HG02870 (cell line): ENCODE data around the gene TAF4B.
A peak's percentile ranks its signal among the peaks of the same experiment; 100 is the strongest.

Source experiments
- ATAC-seq: cut with Tn5 transposase; IDR thresholded peaks from one replicate; pipeline ENCODE4 v1.9.1; 2021; ENCODE audit warnings: mild to moderate bottlenecking, moderate library complexity; ENCODE audit not compliant: unreplicated experiment

TAF4B gene

DNA sequence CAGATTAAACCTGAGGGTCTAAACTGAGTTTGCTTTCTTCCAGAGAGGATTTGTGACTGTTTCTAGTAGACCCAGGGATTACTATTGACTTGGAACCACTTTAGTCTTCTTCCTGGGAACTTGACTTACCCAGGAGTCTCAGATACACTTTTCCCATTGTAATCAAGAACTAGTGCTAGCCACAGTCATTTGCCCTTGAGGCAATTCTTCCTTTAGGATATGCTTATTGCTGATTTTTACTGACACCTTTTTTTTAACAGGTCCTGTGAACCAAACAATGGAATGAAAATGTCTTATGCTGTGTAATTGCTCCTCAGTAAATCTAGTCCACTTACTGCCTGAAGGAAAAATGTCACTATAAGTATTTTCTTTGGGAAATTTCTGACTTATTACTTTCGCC, 78.3 kb downstream of the TAF4B start:
- ATAC-seq = no peak

DNA sequence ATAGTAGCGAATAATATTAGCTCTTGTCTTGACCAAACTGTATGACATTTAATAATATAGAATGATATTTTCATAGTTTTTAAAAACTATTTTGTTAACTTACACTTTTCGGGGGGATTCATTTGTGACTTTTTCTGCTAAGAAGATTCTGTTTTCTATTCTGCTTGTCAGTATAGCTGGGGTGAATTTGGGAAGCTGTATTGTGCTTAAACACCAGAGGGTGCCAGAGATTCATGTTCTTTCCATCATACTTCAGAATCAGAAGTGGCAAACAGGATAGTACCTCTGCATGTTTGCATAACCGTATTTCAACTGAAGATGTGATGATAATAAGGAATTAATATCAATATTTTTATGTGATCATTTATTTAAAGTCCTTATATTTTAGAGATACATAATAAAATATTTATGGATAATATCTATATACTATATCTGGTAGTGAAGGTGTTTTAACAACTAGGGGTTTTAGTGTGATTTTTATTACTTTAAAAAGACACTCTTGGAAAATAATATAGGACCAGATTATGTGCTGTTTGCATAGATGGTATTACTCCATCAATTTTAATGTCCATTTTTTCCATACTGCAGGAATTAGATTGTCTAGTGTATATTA, 81.0 kb downstream of the TAF4B start:
- ATAC-seq = peak; percentile 73

DNA sequence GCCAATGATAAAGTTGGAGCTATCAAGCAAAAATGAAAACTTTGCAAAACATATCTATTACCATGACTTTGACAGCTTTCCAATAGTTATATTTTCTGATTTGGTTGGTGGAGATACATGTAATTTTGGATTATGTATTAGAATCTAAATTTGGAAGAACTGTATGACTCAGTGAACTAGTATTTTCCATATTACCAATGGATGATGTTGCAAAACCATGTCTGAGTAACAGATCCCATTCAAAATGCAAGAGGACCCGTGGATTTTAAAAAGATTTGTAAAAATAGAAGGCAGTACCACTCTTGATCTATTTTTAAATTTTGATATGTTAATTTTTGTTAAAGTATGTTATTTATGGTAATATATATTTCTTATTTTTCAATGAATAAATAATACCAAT, 83.0 kb downstream of the TAF4B start:
- ATAC-seq = no peak

DNA sequence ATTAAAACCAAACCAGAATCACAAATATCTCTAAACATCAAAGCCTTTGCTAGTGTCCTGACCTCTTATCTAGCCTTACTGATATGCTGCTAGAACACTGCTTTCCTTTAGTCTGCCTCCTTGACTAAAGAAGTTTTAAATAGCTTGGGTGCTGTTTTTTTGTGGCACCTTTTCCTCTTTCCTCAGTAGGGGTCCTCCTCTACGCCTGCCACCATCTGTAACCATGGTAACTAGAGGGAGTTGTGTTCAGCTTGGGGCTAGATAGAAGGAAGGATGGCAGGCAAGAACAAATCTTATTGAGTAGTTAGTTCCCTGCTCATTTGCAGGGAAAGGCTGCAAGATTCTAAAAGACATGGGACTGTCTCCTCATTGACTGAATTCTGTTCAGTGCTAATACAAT, 86.0 kb downstream of the TAF4B start:
- no peak for ATAC-seq

DNA sequence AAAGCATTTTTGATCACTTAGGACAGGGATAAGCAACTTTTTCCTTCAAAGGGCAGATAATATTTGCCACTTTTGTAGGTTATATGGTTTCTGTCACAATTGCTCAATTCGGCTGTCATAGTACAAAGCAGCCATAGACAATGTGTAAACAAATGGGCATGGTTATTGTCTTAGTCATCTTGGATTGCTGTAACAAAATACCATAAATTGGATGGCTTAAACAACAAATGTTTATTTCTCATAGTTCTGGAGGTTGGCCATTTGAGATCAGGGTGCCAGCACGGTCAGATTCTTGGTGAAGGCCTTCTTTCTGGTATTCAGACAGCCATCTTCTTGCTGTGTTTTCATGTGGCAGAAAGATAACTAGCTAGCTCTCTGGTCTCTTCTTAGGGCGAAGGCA, 91.2 kb downstream of the TAF4B start:
- no peak for ATAC-seq

DNA sequence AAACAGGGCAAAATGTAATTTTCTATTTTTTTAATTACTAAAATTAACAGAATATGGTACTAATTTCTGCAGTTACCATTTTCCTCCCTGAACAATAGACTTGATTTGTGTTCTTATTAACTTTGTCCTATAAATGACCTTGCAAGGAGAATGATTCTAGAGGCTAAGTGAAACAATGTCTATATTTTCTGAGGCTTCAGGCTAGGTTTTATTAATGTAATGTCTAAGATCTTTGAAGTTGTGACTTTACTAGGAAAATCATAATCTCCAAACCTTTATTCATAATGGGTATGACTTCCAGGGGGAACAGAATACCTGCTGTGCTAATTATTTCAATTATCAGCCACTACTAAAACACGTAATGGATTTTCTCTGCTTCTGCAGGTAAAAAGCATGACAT, 94.4 kb downstream of the TAF4B start:
- ATAC-seq = no peak

DNA sequence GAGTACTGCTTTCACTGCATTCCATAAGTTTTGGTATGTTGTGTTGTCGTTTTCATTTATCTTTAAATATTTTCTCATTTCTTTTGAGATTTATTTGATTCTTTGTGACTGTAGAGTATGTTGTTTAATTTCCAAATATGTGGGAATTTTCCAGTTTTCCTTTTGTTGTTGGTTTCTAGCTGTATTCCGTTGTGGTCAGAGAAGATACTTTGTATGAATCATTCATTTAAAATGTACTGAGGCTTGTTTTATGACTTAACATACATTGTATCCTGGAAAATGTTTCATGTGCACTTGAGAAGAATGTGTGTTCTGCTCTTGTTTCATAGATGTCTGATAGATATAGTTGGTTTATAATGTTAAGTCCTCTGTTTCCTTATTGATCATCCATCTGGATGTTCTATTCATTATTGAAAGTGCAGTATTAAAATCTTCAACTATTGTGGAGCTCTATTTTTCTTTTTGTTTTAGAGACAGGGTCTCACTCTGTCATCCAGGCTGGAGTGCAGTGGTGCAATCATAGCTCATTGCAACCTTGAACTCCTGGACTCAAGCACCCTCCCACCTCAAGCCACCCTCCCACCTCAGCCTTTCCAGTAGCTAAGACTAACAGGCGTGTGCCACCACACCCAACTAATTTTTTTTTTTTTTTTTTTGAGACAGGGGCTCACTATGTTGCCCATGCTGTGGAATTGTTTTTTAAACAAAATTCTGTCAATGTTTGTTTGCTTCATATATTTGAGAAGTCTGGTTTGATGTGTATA, 96.8 kb downstream of the TAF4B start:
- ATAC-seq = no peak

DNA sequence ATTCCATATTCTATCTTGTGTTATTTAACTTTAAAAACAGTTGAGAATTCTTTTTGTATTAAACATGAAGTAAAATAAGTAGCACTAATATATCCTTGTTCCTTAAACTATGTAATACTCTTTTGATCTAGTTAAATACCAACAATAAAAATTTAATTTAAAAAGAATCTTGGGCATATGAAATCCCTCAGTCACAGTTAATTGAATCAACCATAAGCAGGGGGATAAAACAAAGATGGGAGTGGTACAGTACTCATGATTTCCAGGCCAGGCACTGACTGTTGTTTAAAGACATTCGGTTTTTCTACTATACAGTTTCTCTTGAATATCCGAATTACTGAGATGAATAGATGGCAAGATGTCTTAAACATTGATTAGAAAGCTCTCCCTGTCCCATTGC, 99.5 kb downstream of the TAF4B start:
- no peak for ATAC-seq

DNA sequence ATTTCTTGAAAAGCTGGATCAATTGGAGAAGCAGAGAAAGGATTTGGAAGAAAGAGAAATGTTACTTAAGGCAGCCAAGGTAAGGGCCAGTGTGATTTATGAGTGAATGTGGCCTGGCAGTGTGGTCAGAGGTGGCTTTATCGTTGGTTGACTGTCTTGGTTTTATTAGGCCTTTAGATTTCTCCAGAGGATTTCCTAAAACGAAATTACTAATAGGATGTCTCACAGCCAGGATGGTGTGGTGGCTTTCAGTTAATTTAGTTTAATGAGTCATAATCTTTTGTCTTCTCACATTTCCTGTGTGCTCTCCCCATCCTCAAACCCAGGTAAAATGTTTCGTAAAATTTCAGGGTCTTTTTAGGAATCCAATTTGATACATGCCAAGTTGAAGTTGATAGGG, 100.8 kb downstream of the TAF4B start:
- ATAC-seq = no peak

DNA sequence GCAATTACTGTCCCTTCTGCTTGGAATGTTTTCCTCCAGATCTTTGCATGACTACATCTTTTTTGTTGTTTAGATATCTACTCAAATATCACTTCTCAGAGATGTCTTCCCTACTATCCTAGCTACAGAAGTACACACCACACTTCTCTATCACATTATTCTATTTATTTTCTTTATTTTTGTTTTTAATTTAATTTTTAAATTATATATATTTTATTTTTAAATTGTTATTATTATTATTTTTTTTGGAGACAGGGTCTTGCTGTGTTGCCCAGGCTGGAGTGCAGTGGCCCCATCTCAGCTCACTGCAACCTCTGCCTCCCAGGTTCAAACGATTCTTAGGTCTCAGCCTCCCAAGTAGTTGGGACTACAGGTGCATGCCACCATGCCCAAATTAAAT, 106.7 kb downstream of the TAF4B start:
- no peak for ATAC-seq

DNA sequence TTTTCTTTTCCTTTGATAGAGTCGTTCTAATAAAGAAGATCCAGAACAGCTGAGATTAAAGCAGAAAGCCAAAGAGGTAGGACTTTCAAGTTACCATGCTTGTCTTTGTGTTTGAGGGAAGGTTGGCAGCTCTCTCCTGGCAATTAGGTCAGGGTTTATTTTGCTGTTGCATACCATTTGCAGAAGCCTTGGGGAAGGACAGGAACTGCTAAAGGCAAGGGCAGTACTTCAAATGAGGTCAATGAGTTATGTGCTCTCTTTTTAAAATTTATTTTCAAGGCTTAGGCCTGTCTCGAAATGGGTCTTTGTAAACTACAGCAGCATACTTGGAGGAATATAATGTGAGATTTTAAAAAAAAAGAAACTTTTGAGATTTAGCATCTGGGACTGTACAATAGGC, 108.9 kb downstream of the TAF4B start:
- no peak for ATAC-seq

DNA sequence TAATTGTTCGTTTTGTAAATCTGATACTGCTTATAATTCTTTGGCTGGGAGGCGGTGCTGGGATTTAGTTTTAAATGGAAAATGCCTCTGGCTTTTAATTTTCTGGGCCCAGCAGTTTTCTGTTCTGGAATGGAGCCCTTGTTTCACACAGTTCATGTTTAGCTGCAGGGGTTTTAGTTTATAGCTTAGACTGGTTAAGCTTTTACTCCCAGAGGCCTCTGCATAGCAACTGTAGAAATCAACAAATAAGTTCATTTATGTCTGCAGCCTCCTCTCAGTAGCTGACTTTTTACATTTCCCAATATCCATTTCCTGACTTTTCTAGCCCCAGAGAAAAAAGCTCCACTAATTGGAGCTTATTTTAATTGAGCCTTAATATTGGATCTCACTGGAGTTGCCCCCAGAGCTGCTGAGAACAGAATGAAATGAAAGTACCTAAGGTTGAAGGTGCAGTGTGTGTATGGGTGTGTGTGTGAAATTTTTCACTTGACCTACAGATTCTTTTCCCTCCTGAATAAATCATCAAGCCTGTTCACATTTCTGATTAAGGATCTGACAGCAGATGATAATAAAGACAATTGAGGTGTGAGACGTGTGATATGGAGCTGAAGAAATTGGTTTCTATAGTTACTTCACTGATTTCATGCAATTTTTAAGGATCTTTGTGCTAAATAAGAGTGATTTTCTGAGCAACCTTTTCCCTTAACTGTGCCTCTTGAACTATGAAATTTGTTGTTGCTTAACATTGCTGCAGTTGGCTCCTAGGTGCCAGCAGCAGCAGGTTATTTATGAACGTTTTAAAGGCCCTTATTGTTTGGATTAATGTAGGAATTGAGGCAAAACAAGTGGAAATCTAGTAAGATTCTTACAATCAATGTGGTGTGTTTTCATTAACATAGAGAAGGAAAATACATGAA, 109.6 kb downstream of the TAF4B start:
- no peak for ATAC-seq

DNA sequence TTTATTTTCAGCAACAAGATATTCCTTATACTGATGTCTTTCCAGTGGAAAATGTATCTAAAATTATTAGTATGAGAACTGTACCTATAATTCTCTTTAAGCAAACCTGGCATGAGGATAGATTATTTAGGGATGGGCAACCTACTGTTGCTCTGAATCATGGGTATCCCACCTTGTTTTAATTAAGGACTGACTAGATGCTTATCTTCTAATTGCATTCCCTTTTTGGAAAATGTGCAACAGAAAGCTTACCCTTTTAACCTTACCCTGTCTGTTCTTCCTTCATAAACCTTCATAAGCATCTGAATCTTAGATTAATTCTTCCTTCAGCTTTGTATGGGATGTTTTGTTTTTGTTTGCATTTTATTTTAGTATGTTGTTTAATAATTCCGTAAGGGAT, 110.3 kb downstream of the TAF4B start:
- ATAC-seq = no peak

DNA sequence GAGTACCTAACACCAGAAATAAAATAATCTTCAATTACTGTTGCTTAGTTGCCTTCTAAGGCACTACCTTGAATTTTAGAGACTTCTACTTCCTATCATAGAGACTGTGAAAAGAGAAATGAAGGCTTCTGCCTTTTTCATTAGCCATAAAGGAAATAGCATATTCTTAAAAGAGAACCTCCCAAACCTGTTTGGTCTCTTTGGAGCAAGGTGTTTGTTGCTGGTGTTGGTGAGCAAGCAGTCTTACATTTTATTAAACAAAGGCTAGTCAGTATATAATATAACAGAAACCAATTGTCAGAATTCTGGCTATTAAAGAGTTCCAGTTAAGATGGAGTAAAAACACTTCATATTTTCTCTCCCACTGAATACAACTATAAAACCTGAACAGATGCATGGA, 116.4 kb downstream of the TAF4B start:
- ATAC-seq = no peak

DNA sequence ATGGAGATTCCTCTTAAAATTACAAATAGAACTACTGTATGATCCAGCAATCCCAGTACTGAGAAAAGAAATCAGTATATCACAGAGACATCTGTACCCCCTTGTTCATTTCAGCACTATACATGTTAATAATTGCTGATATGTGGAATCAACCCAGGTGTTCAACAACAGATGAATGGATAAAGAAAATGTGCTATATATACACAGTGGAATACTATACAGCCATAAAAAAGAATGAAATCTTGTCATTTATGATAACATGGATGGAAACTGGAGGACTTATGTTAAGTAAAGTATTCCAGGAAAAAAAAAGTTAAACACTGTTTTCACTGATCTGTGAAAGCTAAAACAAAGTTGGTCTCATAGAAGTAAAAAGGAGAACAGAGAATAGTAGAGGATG, 124.7 kb downstream of the TAF4B start:
- no peak for ATAC-seq

DNA sequence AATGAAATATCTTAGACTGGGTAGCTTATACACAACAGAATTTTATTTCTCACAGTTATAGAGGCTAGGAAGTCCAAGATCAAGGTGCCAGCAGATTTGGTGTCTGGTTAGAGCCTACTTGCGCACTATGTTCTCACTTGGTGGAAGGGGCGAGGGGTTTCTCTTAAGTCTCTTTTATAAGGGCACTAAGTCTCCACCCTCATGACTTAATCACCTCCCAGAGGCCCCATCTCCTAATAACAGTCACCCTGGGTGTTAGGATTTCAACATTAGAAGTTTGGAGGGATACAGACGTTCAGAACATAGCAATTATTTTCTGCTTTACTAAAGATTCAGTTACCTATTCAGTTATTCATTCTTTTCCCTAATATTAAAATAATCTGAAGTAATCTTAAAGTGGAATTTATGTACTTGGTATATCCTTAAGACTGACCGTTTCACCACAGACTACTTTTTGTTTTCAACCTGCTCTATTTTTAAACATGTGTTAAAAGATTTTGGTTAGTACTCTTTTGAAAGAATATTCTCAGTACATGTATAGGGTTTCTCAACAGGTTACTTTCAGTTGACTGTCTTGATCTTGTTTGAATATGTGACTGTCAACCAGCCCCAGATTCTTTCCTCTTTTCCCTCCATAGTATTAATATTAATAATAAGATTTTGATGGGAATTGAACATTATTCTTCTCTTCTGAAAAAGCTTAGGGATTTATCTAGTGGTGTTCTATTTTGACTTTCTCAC, 130.0 kb downstream of the TAF4B start:
- peak; percentile 70 for ATAC-seq

DNA sequence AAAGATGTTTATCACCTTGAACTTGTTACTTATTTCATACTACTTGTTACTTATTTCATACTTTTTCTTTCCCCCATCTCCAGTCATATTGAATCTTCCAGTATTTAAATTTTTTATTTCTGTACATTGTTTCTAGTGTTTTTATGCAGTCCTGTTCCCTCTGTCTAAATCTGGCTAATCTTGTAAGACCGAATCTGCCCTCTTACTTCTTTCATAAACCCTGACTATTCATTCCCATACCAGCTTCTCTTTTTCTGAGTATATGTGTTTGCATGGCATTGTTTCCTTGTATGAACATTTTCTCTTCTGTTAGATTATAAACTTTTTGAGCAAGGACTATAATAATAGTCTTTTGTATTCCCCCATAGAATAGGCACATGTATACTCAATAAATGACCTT, 131.7 kb downstream of the TAF4B start:
- peak; percentile 42 for ATAC-seq

DNA sequence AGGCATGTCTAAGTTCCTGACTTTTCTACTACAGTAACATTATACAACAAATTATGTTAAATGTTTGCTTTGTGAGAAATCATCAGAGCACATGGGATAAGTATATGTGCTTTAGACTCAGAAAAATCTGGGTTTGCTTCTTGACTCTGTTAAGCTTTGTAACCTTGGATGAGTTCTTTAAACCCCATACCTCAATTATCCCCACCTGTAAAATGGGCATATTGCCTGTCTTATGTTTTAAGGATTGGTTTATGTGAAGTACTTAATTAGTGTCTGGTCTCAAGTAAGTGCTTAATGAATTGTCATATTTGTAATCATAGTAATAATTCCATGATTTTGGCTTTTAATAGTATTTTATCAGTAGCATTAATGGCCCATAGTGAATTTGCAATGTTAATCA, 135.8 kb downstream of the TAF4B start:
- ATAC-seq = no peak

DNA sequence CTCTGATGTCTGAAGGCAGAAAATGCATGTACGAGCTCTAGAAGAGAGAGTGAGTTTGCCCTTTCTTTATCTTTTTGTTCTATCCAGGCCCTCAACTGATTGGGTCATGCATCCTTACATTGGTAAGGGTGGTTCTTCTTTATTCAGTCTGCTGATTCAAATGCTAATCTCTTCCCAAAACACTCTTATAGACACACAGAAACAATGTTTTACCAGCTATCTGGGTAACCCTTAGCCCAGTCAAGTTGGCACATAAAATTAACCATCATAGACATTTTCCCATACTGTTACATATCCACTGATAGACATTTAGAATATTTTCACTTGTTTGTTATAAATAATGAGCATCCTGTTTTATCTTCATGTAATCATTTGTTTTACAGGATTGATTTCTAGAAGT, 141.2 kb downstream of the TAF4B start:
- ATAC-seq = no peak

DNA sequence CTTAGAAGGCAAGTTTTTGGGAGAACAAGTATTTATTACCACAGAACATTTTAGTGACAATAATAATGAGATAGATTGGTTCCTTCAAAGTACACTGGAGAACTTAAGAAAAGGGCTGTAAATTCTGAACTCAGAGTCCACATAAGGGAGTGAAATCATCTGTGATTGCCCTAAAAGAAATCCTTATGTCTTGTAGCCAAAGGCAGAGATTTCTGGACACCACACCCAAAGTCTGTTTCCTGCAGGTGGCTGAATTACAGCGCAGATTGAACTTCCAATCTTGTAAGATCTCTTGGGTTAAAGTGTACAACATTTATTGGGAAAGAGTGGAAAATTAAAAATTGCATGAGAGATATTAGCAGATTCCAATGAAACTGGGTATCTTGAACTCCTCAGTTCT, 143.8 kb downstream of the TAF4B start:
- no peak for ATAC-seq

DNA sequence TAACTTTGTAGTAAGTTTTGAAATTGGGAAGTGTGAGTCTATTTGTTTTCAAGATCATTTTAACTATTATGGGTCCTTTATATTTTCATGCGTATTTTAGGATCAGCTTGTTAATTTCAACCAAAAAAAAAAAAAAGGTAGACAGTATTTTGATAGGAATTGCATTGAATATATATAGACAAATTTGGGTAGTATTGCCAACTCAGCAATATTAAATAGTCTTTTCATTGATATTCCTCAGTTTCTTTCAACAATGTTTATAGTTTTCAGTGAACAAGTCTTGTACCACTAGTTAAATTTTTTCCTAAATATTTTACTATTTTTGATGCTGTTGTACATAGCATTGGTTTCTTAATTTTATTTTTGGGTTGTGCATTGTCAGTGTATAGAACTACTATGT, 149.9 kb downstream of the TAF4B start:
- ATAC-seq = no peak
